Non-pigmented ciliary epithelial cell (primary cell): Measurements from ENCODE around the gene ADRA2C.

ENCODE experiments used
- DNase-seq: peaks from one replicate; pipeline ENCODE4 v3.0.0-alpha.2; 2010; ENCODE audit warnings: low read depth

The ADRA2C gene

GRCh38 chr4:3733195-3733594 is 33.0 kb upstream of the ADRA2C start:
- no peak for DNase-seq

- no peak for DNase-seq
These were observed 31.0 kb upstream of the ADRA2C start for GRCh38 chr4:3735196-3735595.

GRCh38 chr4:3736290-3736689 is 29.9 kb upstream of the ADRA2C start:
- no peak for DNase-seq

GRCh38 chr4:3736806-3737205 is 29.4 kb upstream of the ADRA2C start:
- no peak for DNase-seq

GRCh38 chr4:3739577-3739976 is 26.6 kb upstream of the ADRA2C start:
- no peak for DNase-seq

- no peak for DNase-seq
These were observed 25.9 kb upstream of the ADRA2C start for GRCh38 chr4:3740256-3740655.

- no peak for DNase-seq
These were observed 24.8 kb upstream of the ADRA2C start for GRCh38 chr4:3741217-3742011.

GRCh38 chr4:3742610-3743009 is 23.6 kb upstream of the ADRA2C start:
- DNase-seq = no peak

- no peak for DNase-seq
These were observed 22.0 kb upstream of the ADRA2C start for GRCh38 chr4:3744232-3744631.

GRCh38 chr4:3744901-3745300 is 21.3 kb upstream of the ADRA2C start:
- DNase-seq = no peak

GRCh38 chr4:3745886-3746656 is 20.1 kb upstream of the ADRA2C start:
- DNase-seq = no peak

GRCh38 chr4:3746701-3747580 is 19.2 kb upstream of the ADRA2C start:
- DNase-seq = no peak

- DNase-seq = no peak
These were observed 18.6 kb upstream of the ADRA2C start for GRCh38 chr4:3747581-3747904.

GRCh38 chr4:3748136-3748898 is 17.9 kb upstream of the ADRA2C start:
- no peak for DNase-seq

- DNase-seq = no peak
These were observed 17.1 kb upstream of the ADRA2C start for GRCh38 chr4:3749081-3749480.

- no peak for DNase-seq
These were observed 15.9 kb upstream of the ADRA2C start for GRCh38 chr4:3750334-3750733.

- DNase-seq = no peak
These were observed 14.2 kb upstream of the ADRA2C start for GRCh38 chr4:3752022-3752421.

GRCh38 chr4:3753726-3754412 is 12.3 kb upstream of the ADRA2C start:
- no peak for DNase-seq

GRCh38 chr4:3756343-3757059 is 9.7 kb upstream of the ADRA2C start:
- no peak for DNase-seq

GRCh38 chr4:3759236-3759635 is 6.9 kb upstream of the ADRA2C start:
- no peak for DNase-seq

- no peak for DNase-seq
These were observed 5.8 kb upstream of the ADRA2C start for GRCh38 chr4:3760346-3760745.
